Testis (tissue), 3 donors: ENCODE data around the gene DCUN1D5. TPM values are rescaled to one million over a fixed set of nuclear protein-coding genes. Genes with fewer than 3 reads are reported as not detected.

ENCODE experiments used
- DNase-seq: peaks from one replicate; pipeline ENCODE4 v3.0.0-alpha.2; 2019
- H3K27ac ChIP-seq, 2 donors: fragments of 200-600 bp; sonication (generic); one replicate each; pipeline ENCODE4 v1.5.1; 2019
- H3K27me3 ChIP-seq: fragments of 200-600 bp; sonication (generic); one replicate; pipeline ENCODE4 v1.5.1; 2019
- H3K36me3 ChIP-seq: fragments of 200-600 bp; sonication (generic); one replicate; pipeline ENCODE4 v1.5.1; 2017; ENCODE audit warnings: low read depth; ENCODE audit errors: missing control alignments
- H3K4me1 ChIP-seq: fragments of 200-600 bp; sonication (generic); one replicate; pipeline ENCODE4 v1.5.1; 2019
- H3K4me3 ChIP-seq, 2 donors: fragments of 200-600 bp; sonication (generic); one replicate each; pipeline ENCODE4 v1.5.1; 2017 to 2019
- H3K9me3 ChIP-seq: fragments of 200-600 bp; sonication (generic); one replicate; pipeline ENCODE4 v1.5.1; 2017
- POLR2A ChIP-seq: fragments of 450-650 bp; IDR thresholded peaks from one replicate; pipeline ENCODE4 v1.6.1; 2017; ENCODE audit warnings: antibody characterized with exemption, mild to moderate bottlenecking, moderate library complexity
- WGBS, 2 donors: methylation state at CpG; one replicate each; pipeline ENCODE4 v1.1.5; 2018; 5-methylcytosine and 5-hydroxymethylcytosine counted together
- intact Hi-C: fragments of 100-400 bp; cut with DNase I; formaldehyde crosslinking; loops from one replicate; pipeline ENCODE4 v1.15.1; 2023; ENCODE audit warnings: low total_unique reads
- polyA plus RNA-seq: library from polyadenylated mRNA; stranded (reverse); fragments of 350-450 nt; fragmentation: Illumina TruSeq; extraction: RNeasy Lipid Tissue Mini Kit (QIAGEN cat#74804); gene quantifications from one replicate; pipeline ENCODE4 v1.2.3, GENCODE V29; 2014; ENCODE audit warnings: low read depth, low replicate concordance; ENCODE audit not compliant: insufficient read depth
- total RNA-seq, 2 donors: library from RNA; depleted of rRNA; stranded (reverse); fragments of >200 nt; gene quantifications; one replicate each; pipeline ENCODE4 v1.2.3, GENCODE V29; 2016
- TF ChIP-seq, protein P1 (sequence below), 3 experiments: fragments of 450-650 bp in 2 of 3; fragments of 200-600 bp in 1 of 3; sonication (generic) in 1 of 3; IDR thresholded peaks; one replicate each; pipeline ENCODE4 v1.5.1; 2016 to 2019; ENCODE audit warnings: antibody characterized with exemption in 3 of 3, mild to moderate bottlenecking in 2 of 3, moderate library complexity in 1 of 3

Gene DCUN1D5
- total and polyA plus RNA-seq, 3 donors from 2014 or later = 37.3 to 70.8 (median 62.5) TPM

DNA sequence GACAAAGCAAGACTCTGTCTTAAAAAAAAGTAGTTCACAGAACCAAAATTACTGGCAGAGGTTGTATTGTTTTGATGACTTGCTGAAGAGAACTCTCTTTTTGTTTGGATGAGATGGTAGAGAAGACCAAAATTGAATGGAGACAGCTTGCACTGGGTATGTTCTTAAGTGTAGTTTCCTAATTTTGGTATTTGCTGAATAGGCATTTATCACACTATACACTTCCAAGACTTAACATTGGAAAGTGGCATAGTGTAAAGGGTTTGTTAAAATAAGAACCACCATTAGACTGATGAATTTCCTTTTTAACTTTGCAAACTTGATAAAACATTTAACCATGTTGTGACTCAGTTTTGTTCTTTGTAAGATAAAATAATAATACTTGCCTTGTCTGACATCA is 5.3 kb upstream of the DCUN1D5 start:
- Histone ChIP-seq H3K27me3 (no peaks in the 10 kb centered on the region), H3K9me3 (no peaks in the 10 kb centered on the region), H3K4me3 (no peak overlapping the region), H3K27ac (no peak overlapping the region), H3K4me1 (peaks cover 5% of the 10 kb centered on the region), H3K36me3 (no peaks in the 10 kb centered on the region)
- DNase-seq = no peak
- TF ChIP-seq, protein P1, sequence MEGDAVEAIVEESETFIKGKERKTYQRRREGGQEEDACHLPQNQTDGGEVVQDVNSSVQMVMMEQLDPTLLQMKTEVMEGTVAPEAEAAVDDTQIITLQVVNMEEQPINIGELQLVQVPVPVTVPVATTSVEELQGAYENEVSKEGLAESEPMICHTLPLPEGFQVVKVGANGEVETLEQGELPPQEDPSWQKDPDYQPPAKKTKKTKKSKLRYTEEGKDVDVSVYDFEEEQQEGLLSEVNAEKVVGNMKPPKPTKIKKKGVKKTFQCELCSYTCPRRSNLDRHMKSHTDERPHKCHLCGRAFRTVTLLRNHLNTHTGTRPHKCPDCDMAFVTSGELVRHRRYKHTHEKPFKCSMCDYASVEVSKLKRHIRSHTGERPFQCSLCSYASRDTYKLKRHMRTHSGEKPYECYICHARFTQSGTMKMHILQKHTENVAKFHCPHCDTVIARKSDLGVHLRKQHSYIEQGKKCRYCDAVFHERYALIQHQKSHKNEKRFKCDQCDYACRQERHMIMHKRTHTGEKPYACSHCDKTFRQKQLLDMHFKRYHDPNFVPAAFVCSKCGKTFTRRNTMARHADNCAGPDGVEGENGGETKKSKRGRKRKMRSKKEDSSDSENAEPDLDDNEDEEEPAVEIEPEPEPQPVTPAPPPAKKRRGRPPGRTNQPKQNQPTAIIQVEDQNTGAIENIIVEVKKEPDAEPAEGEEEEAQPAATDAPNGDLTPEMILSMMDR (IDR thresholded peaks at IDR 0.05) = no peak
- no peak for TF ChIP-seq POLR2A
- intact Hi-C loops = no loop called here

DNA sequence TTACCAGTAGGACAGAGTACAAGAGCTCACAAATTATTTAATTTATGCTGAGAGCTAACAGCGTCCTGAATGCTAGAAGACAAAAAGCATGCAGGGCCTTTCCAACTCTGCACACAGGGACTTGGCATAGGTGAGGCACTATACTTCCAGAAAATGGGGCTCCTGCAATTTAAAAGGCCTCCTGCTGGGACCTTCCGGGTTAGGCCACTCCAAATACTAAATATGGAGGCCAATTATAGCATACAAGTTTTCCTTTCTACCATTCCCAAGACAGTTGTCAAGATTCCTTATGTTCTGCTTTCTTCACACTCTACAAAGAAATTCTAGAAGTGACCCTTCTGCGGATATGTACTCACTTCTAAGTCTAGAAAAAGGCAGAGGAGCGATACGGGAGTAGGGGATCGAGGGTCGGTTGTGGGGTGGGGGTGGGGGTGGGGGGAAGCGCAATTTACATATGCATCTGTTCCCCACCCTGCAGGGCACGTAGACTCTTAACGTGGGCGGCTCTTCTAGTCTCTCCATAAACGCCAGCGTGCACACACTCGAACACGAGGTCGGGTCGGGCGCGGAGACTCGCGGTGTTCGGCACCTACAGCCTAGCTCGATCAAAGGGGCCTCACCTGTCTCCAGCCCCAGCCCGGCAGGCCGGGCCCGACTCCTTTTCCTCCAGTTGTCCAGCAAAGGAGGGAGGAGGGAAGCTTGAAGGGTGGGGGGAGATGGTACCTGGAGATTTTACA is 728 bp downstream of the DCUN1D5 start:
- TF ChIP-seq, protein P1 (IDR thresholded peaks at IDR 0.05) = no peak
- no peak for TF ChIP-seq POLR2A
- Histone ChIP-seq H3K4me3 (peak overlapping the region; percentile 92 to 93), H3K27ac (peak overlapping the region; percentile 71 to 87), H3K9me3 (no peaks in the 10 kb centered on the region), H3K36me3 (no peaks in the 10 kb centered on the region), H3K27me3 (no peaks in the 10 kb centered on the region), H3K4me1 (peaks cover 16% of the 10 kb centered on the region)
- intact Hi-C loops = no loop called here
- WGBS, 2 donors = 1 to 2% methylated on average over 26 of the region's 26 CpGs
- peak; percentile 62 for DNase-seq

DNA sequence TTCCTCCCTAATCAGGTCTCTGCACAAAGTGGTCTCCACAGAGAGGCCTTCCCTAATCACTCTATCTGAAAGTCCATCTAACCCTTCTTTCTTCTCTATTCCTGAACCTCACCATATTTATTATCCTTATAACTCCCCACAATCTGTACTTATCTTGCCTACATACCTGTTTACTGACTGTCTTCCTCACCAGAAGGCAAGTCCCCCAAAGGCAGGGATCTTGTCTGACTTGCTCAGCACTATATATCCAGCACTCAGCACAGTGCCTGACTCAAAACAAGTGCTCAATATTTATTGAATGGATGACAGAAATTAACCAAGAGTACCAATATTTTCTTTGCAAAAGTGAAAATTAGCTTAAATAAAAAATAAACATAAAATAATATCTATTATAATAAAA is 5.5 kb downstream of the DCUN1D5 start:
- Histone ChIP-seq H3K4me3 (no peak overlapping the region), H3K9me3 (no peaks in the 10 kb centered on the region), H3K27ac (no peak overlapping the region), H3K36me3 (no peaks in the 10 kb centered on the region), H3K27me3 (no peaks in the 10 kb centered on the region), H3K4me1 (peaks cover 11% of the 10 kb centered on the region)
- intact Hi-C loops = no loop called here
- no peak for DNase-seq
- TF ChIP-seq, protein P1 (IDR thresholded peaks at IDR 0.05) = no peak
- no peak for TF ChIP-seq POLR2A

DNA sequence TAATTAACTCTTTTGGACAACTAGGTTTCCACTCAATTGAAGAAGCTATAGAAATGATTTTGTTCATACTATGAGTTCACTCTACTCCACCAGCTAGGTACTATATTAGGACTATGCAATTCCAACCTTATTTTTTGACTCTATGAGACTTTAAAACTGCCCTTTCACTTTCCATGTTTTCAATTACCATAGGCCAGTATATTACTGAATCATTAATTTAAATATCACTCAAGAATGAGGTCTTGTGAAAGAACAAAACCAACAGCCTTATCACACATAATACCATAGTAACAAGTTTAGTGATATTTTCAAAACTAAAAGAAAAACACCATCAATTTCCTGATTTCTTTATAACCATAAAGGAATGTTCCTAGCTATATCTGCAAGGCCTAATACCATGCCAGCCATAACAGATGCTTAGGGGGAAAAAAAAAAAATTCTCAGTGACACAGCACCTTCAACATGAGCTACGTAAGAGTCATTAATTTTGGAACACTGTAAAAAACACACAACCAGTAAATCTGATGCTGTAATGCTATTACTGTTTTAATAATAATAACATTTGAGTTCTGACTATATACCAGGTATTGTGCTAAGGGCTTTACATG is 6.1 kb downstream of the DCUN1D5 start:
- WGBS, 2 donors = 77 to 91% methylated on average over 1 of the region's 1 CpG

More for the DNA sequence above, 6.1 kb downstream of the DCUN1D5 start:
- no peak for DNase-seq
- no peaks in the 10 kb centered on the region for H3K9me3 ChIP-seq
- no peaks in the 10 kb centered on the region for H3K27me3 ChIP-seq
- peaks cover 9% of the 10 kb centered on the region for H3K4me1 ChIP-seq
- TF ChIP-seq, protein P1 (IDR thresholded peaks at IDR 0.05) = no peak
- no peak for TF ChIP-seq POLR2A
- H3K4me3 ChIP-seq = no peak overlapping the region
- no peak overlapping the region for H3K27ac ChIP-seq
- intact Hi-C loops = no loop called here
- no peaks in the 10 kb centered on the region for H3K36me3 ChIP-seq
